HepG2 (cell line): Measurements from ENCODE around the gene SMAD3.

Experiments used
- YY1 ChIP-seq: IDR thresholded peaks from 2 replicates; pipeline ENCODE4 v1.6.1; 2011; ENCODE audit warnings: low read length, low read depth, moderate library complexity, mild to moderate bottlenecking; ENCODE audit not compliant: insufficient read depth, insufficient replicate concordance
- ZNF124 ChIP-seq: sonication (generic); formaldehyde crosslinking; IDR thresholded peaks from 2 replicates; pipeline ENCODE4 v1.4.0; 2020; ENCODE audit warnings: missing genetic modification reagents

DNA sequence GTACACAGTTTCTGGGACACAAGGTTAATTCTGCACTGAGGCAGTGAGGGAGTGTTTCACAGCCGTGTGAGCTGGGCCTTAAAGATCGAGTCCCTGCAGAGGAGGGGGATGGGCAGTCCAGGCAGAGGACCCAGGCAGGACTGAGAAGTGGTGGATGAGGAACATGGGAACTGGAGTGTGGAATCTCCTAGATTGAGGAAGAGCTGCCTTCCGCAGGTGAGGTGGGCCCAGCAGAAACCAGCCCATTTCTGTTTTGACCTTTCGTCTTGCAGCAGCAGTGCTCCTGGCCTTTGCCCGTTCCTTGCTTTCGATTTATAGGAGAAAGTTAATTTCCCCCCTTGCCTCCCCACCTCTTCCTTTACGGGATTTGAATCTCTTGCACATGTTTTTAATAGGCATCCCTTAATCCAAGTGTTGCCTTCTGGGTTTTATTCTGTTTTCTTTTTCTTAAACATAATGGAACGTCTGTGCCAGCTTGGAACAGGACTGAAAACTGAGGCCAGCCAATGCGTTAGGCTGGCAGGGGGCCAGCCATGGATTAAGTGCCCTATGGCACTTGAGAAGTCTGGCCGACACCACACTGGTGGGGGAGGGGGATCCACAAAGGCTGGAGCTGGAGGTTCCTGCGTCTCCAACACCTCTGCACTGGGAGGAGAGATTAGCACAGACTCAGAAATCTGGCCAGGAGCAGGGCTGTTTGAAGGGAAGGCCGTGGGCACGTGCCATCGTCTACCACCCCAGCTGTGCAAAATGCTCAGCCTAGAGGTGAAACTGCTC is 111.0 kb downstream of the SMAD3 start:
- no peak for TF ChIP-seq YY1
- TF ChIP-seq ZNF124 (CRISPR knock-in tag) = no peak
